ENCODE measurements around the gene ING1.
"Not testable (repeated sequence)": the region's sequence is repeated elsewhere in the genome, so short reads cannot be mapped to it uniquely, and the experiment has no call there.

The ING1 gene

DNA sequence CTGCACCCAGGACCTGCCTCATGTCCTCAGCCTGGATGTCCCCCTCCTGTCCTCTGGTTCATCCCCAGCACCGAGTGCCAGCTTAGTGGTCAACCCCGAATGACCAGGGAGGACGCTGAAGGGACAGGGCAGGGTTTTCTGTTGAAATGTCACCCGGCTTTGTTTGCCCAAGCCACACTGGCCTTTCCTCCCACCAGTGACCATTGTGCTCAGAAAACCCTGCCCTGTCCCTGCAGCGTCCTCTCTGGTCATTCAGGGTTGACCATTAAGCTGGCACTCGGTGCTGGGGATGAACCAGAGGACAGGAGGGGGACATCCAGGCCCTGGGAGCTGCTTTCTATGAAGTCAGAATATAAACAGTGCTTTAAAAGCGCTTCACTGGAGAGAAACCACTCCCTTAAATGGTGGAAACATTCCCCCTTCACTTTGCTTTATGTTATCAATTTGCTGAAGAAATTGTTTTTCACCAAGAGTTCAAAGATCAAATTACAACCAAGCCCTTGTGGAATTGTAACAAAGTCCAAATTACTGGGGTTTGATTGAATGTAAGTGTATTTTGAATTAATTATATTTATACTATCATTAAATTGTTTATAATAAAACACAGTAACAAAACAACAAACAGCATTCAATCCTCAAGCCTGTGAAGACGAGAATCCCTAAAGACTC is 29.0 kb upstream of the ING1 start:
- Mint-ChIP-seq H3K27ac (no peak overlapping the region), H3K4me3 (no peak overlapping the region), H3K4me1 (peaks cover 15% of the 10 kb centered on the region), H3K36me3 (peaks cover 49% of the 10 kb centered on the region), H3K9me3 (no peaks in the 10 kb centered on the region), H3K27me3 (no peaks in the 10 kb centered on the region)
- ATAC-seq = no peak

DNA sequence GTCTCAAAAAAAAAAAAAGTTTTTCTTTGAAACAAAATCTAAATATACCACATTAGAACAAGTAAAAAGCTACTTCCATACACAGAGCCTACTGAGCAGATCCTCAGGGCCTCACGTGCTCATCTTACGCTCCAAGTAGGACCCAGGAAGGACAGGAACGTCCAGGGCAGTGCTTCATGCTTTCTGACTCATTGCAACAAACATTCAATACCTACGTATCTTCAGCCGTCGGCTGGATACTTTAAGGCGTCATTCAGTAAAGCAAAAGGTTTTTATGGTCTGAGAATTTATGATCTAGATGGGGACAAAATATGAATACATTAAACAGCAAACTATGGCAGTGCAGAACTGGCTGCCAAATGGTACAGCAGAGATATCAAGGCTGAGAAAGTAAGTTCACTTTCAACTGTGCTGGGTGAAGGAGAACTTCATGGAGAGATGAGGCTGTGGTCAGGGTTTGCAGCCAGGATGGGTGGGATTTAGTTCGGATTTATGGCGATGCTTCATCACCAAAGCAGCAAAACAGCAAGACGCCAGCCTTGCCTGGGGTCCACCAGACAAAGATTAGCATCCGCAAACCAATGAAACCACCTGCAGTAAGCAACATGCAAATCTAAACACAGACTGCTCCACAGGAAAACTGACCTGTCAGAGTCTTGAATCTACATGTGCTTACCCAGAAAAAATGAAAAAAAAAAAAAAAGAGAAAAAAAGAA is 28.0 kb upstream of the ING1 start:
- peak overlapping the region; percentile 35 for H3K27ac Mint-ChIP-seq
- no peaks in the 10 kb centered on the region for H3K27me3 Mint-ChIP-seq
- H3K36me3 Mint-ChIP-seq = peaks cover 47% of the 10 kb centered on the region
- H3K9me3 Mint-ChIP-seq = no peaks in the 10 kb centered on the region
- peaks cover 9% of the 10 kb centered on the region for H3K4me1 Mint-ChIP-seq
- no peak overlapping the region for H3K4me3 Mint-ChIP-seq
- ATAC-seq = no peak

DNA sequence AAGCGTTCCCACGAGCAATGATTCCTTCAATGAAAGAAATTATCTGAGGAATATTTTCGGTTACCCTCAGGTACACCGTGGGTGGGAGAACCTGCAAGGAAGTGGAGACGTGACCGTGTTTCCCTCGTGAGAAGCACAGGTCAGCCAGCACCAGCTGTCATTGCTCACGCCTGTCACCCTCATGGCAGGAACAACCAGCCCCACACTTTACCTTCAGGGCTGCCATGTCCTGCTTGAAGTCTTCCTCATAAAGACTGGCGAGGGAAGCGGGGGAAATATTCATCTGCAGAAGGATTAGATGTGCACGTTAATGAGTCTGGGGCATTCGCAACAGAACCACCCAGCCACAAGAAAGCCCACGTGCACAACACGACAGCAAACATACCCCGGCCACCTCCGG is 25.8 kb upstream of the ING1 start:
- no peak for ATAC-seq
- no peaks in the 10 kb centered on the region for H3K27me3 Mint-ChIP-seq
- no peak overlapping the region for H3K4me3 Mint-ChIP-seq
- peaks cover 34% of the 10 kb centered on the region for H3K36me3 Mint-ChIP-seq
- peaks cover 6% of the 10 kb centered on the region for H3K4me1 Mint-ChIP-seq
- no peaks in the 10 kb centered on the region for H3K9me3 Mint-ChIP-seq
- H3K27ac Mint-ChIP-seq = no peak overlapping the region

DNA sequence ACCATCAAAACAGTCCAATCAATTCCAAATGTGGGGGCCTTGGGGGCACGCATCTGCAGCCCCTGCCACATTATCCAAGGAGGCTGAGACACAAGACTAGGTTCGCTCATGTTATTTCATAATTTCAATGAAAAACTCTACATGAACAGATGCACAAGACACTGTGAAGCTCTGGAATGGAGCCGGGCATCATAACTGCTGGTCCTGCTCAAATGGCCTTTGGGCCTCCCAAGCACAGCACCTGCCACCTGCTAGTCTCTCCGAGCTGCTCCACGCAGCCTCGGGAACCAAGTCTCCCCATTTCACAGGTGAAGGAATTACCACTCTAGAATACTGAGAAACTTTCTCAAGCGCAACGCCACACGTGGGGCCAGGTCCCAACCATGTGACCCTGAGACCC is 24.5 kb upstream of the ING1 start:
- Mint-ChIP-seq H3K4me1 (no peaks in the 10 kb centered on the region), H3K27ac (no peak overlapping the region), H3K36me3 (peaks cover 28% of the 10 kb centered on the region), H3K4me3 (no peak overlapping the region), H3K9me3 (no peaks in the 10 kb centered on the region), H3K27me3 (no peaks in the 10 kb centered on the region)
- ATAC-seq = no peak

DNA sequence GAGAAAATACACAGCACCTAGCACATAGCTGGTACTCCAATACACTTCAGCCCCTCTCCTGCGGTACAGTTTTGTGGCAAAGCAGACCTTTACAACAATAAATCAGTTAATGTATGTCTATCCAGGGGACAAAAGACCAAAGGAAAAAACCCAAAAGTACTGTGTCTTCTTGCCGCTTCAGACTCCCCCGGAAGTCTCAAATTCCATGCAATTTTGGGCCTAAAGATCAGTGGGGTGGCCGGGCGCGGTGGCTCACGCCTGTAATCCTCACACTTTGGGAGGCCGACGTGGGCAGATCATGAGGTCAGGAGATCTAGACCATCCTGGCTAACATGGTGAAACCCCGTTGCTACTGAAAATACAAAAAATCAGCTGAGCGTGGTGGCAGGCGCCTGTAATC is 23.8 kb upstream of the ING1 start:
- no peaks in the 10 kb centered on the region for H3K9me3 Mint-ChIP-seq
- peaks cover 28% of the 10 kb centered on the region for H3K36me3 Mint-ChIP-seq
- H3K27ac Mint-ChIP-seq = no peak overlapping the region
- no peak for ATAC-seq
- no peaks in the 10 kb centered on the region for H3K27me3 Mint-ChIP-seq
- no peaks in the 10 kb centered on the region for H3K4me1 Mint-ChIP-seq
- H3K4me3 Mint-ChIP-seq = no peak overlapping the region

DNA sequence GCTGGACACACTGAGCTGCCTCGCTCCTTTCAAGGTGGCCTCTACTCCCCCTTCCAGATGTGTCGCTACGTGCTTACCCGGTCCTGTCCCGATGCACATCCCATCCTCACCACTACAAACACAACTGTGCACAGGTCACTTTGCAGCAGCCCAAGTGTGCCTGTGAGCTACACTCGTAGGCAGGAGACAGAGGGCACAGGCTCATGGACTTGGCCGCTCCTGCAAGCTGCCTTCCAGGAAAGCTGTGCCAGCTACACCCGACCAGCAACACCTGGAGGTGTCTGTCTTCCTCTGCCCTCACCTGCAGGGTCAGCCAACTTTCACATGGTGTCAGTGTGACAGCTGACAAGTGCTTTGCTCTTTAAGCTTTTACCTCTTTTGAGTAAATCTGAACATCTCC is 23.0 kb upstream of the ING1 start:
- H3K27ac Mint-ChIP-seq = no peak overlapping the region
- no peak for ATAC-seq

DNA sequence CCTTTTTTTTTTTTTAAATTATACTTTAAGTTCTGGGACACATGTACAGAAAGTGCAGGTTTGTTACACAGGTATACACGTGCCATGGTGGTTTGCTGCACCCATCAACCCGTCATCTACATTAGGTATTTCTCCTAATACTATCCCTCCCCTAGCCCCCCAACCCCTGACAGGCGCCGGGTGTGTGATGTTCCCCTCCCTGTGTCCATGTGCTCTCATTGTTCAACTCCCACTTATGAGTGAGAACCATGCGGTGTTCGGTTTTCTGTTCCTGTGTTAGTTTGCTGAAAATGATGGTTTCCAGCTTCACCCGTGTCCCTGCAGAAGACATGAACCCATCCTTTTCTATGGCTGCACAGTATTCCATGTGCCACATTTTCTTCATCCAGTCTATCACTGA is 17.7 kb upstream of the ING1 start:
- not testable (repeated sequence) for H3K4me3 Mint-ChIP-seq, H3K9me3 Mint-ChIP-seq, ATAC-seq, H3K27me3 Mint-ChIP-seq, H3K27ac Mint-ChIP-seq
- Mint-ChIP-seq H3K4me1 (peaks cover 32% of the 10 kb centered on the region), H3K36me3 (peaks cover 42% of the 10 kb centered on the region)

More for the DNA sequence above, 23.0 kb upstream of the ING1 start:
- no peaks in the 10 kb centered on the region for H3K4me1 Mint-ChIP-seq
- H3K27me3 Mint-ChIP-seq = no peaks in the 10 kb centered on the region
- H3K4me3 Mint-ChIP-seq = no peak overlapping the region
- peaks cover 23% of the 10 kb centered on the region for H3K36me3 Mint-ChIP-seq
- no peaks in the 10 kb centered on the region for H3K9me3 Mint-ChIP-seq

DNA sequence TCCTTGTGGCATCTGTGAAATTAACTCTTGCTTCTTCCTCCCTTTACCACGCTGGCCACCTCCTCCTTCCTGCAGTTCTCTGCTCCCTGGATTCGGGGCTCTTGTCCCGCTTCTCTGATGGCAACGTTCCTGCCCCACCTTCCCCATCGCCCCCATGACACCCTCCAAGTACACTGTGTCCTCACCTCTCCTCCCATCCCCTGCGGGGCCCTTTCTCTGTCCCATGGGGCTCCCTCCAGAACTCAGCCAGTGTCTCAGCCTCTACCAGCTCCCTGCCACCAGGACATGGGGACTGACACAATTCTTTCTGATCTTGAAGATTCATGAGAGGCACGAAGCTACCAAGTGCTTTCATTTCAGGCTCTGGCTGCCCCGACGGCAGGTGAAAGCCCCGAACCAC is 16.7 kb upstream of the ING1 start:
- ATAC-seq = no peak
- Mint-ChIP-seq H3K27ac (peak overlapping the region; percentile 30), H3K9me3 (no peaks in the 10 kb centered on the region), H3K4me1 (peaks cover 32% of the 10 kb centered on the region), H3K4me3 (no peak overlapping the region), H3K27me3 (no peaks in the 10 kb centered on the region), H3K36me3 (peaks cover 45% of the 10 kb centered on the region)

DNA sequence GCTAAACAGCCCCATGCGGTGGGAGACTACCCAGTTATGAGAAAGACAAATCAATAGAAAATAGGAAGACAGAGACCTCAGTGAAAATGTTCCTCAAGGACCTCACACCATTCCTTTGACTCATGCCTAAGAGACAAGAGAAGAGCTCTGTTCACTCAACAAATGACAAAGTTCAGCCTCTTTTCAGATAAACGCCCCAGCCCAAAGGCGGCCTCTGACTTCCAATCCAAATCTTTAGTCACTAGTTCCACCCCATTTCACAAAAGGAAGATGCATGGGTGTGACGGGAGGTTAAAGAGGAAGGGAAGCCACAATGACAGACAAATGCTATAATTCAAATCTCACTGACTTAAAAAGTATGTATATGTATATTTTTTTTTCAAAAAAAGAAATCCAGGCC is 15.7 kb upstream of the ING1 start:
- no peak overlapping the region for H3K4me3 Mint-ChIP-seq
- H3K9me3 Mint-ChIP-seq = no peaks in the 10 kb centered on the region
- no peaks in the 10 kb centered on the region for H3K27me3 Mint-ChIP-seq
- peak overlapping the region; percentile 55 for H3K27ac Mint-ChIP-seq
- peaks cover 56% of the 10 kb centered on the region for H3K36me3 Mint-ChIP-seq
- ATAC-seq = no peak
- H3K4me1 Mint-ChIP-seq = peaks cover 42% of the 10 kb centered on the region

DNA sequence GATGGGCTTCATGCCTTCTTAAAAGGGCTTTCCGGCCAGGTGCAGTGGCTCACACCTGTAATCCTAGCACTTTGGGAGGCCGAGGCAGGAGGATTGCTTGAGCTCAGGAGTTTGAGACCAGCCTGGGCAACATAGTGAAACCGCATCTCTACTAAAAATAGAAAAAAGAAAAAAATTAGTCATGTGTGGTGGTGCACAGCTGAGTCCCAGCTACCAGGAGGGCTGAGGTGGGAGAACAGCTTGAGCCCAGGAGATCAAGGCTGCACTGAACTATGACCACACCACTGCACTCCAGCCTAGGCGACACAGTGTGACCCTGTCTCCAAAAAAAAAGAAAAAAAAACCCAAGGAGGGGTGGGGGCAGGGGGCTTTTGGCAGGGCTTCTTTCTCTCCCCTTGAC is 14.8 kb upstream of the ING1 start:
- no peak overlapping the region for H3K4me3 Mint-ChIP-seq
- peak overlapping the region; percentile 55 for H3K27ac Mint-ChIP-seq
- no peak for ATAC-seq
- H3K4me1 Mint-ChIP-seq = peaks cover 51% of the 10 kb centered on the region
- H3K27me3 Mint-ChIP-seq = no peaks in the 10 kb centered on the region
- peaks cover 59% of the 10 kb centered on the region for H3K36me3 Mint-ChIP-seq
- H3K9me3 Mint-ChIP-seq = no peaks in the 10 kb centered on the region

DNA sequence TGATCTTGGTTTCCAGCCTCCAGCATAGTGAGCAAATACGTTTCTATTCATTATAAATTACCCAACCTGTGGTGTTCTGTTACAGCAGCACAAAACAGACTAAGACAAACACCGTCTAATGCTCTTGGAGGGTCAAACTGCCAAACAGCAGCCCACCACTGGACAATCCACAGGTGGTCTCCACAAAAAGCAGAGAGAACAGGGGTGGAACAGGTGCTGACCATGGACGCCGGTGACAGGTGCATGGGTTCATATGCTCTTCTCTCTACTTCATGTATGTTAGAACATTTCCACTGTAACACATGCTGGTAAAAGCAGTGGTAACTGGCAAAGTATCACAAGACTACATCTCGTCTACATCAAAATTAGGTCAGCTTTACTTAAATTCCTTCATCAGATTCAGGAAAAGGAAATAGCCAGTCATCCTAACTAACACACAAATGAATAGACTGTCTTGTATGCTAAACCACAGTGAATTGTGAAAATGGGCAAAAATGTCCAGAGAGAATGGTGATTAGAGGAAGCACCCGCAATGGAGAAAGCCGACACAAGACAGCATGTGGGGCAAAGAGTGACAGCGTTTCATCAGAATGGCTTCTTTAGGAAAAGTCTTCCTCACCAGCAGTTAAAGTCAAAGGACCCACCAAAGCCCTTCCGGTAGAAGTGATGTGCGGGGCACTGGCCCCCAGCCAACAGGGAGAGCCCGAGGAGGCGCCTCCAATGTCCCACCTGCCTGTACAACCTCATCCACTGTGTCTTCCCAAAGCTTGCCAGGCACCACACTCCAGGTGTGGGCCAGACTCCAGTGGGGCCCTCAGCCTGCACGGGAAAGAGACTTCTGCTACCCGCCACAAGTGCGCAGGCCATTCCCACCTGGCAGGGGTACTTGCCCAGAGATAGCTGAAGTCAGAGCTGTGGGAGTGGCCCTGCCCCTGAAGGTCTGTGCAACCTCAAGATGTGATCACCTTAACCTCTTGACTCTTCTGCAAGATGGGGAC is 14.1 kb upstream of the ING1 start:
- Mint-ChIP-seq H3K36me3 (peaks cover 59% of the 10 kb centered on the region), H3K4me1 (peaks cover 51% of the 10 kb centered on the region)

DNA sequence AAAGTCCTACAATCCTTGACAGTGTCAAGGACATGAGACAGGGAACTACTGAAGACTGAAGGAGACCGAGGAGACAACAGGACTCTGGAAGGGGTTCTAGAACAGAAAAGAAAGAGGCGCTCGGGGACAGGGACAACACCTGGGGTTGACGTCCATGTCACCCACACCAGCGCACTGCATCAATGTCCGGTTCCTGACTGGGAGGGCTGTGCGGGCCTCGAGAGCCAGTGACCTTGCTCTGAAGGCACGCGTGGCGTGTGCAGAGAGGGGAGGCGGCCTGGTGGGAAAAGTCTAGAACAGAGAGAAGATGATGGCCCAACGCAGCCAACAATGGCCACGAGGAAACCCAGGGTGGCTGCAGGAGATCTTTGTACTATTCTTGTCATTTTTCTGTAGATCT is 13.3 kb upstream of the ING1 start:
- Mint-ChIP-seq H3K9me3 (no peaks in the 10 kb centered on the region), H3K36me3 (peaks cover 59% of the 10 kb centered on the region), H3K4me1 (peaks cover 53% of the 10 kb centered on the region), H3K27ac (no peak overlapping the region), H3K27me3 (no peaks in the 10 kb centered on the region), H3K4me3 (no peak overlapping the region)
- no peak for ATAC-seq

More for the DNA sequence above, 14.1 kb upstream of the ING1 start:
- Mint-ChIP-seq H3K27ac (peak overlapping the region; percentile 55), H3K4me3 (no peak overlapping the region), H3K27me3 (no peaks in the 10 kb centered on the region), H3K9me3 (no peaks in the 10 kb centered on the region)
- no peak for ATAC-seq

DNA sequence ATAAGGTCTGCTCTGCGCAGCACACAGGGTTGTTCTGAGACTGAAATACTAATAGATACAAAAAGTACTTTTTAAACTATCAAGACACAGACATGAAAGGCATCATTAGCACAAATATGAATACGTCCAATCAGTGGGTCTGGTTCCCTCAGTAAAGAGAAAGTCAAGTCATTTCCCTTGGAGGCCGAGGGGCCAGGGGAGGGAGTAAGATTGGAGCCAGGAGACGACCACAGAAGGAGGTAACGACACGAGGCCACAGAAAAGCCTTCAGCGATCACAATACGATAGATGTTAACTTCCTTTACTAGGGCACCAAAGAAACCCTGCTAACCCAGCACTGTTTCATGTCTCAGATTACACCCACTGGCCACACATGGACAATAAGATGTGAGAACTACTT is 12.9 kb upstream of the ING1 start:
- ATAC-seq = no peak
- Mint-ChIP-seq H3K4me3 (no peak overlapping the region), H3K27ac (no peak overlapping the region), H3K36me3 (peaks cover 59% of the 10 kb centered on the region), H3K9me3 (no peaks in the 10 kb centered on the region), H3K27me3 (no peaks in the 10 kb centered on the region), H3K4me1 (peaks cover 55% of the 10 kb centered on the region)

DNA sequence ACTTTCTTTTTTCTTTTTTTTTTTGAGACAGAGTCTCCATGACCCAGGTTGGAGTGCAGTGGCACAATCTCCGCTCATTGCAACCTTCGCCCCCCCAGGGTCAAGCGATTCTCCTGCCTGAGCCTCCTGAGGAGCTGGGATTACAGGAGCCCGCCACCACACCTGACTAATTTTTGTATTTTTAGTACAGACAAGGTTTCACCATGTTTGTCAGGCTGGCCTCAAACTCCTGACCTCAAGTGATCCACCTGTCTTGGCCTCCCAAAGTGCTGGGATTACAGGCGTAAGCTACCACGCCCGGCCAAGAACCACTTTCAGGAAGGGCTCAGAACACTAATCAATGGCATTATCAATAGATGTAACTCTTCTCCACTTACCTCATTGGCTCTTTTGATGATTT is 12.4 kb upstream of the ING1 start:
- not testable (repeated sequence) for H3K4me3 Mint-ChIP-seq, H3K9me3 Mint-ChIP-seq, ATAC-seq, H3K27me3 Mint-ChIP-seq, H3K27ac Mint-ChIP-seq
- Mint-ChIP-seq H3K36me3 (peaks cover 59% of the 10 kb centered on the region), H3K4me1 (peaks cover 55% of the 10 kb centered on the region)

DNA sequence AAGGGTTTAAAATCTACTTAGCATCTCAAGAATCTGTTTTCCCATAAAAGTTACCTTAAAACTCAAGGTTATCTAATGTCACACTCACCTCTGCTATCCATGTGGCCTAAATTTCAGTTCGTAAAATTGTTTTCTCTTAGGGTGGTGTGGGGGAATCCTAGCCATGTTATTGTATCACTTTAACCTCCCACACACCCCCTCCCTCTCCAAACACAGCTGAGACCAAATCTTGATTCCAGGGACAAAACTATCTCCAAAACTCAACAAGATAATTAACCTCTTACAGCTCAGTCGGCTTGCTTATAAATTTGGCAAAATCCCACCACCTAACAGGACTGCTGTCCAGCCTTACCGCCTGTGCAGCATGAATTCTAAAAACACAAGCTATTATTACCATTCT is 11.4 kb upstream of the ING1 start:
- ATAC-seq = no peak
- Mint-ChIP-seq H3K9me3 (no peaks in the 10 kb centered on the region), H3K4me1 (peaks cover 59% of the 10 kb centered on the region), H3K4me3 (no peak overlapping the region), H3K36me3 (peaks cover 53% of the 10 kb centered on the region), H3K27ac (peak overlapping the region; percentile 37), H3K27me3 (no peaks in the 10 kb centered on the region)
